Esophagus squamous epithelium (tissue), 5 donors: ENCODE data around the gene CITED1. TPM values are rescaled to one million over a fixed set of nuclear protein-coding genes. Genes with fewer than 3 reads are reported as not detected.
A peak's percentile ranks its signal among the peaks of the same experiment; 100 is the strongest.

Experiments used
- DNase-seq: peaks from one replicate; lab custom pipeline; 2025; lab: John Stamatoyannopoulos, UW
- H3K27ac ChIP-seq, 4 donors: fragments of 200-600 bp; sonication (generic); one replicate each; pipeline ENCODE4 v1.5.1; 2016 to 2019; ENCODE audit warnings: mild to moderate bottlenecking in 1 of 4
- H3K27me3 ChIP-seq, 4 donors: fragments of 200-600 bp; sonication (generic); 1 replicate in 3 of 4; 2 replicates in 1 of 4; pipeline versions ENCODE4 v1.5.1 to v1.6.0; 2017 to 2021; ENCODE audit warnings: antibody characterized with exemption in 1 of 4
- H3K36me3 ChIP-seq, 3 donors: fragments of 200-600 bp; sonication (generic); one replicate each; pipeline ENCODE4 v1.5.1; 2016 to 2019
- H3K4me1 ChIP-seq, 3 donors: fragments of 200-600 bp; sonication (generic); one replicate each; pipeline ENCODE4 v1.5.1; 2017 to 2019
- H3K4me3 ChIP-seq, 4 donors: fragments of 200-600 bp; sonication (generic); 1 replicate in 3 of 4; 2 replicates in 1 of 4; pipeline ENCODE4 v1.5.1; 2016 to 2019; ENCODE audit warnings: mild to moderate bottlenecking in 2 of 4, moderate library complexity in 1 of 4
- H3K9me3 ChIP-seq, 3 donors: fragments of 200-600 bp; sonication (generic); one replicate each; pipeline ENCODE4 v1.5.1; 2016 to 2019
- CTCF ChIP-seq, 6 experiments: fragments of 450-650 bp in 4 of 6; fragments of 200-600 bp in 2 of 6; sonication (generic) in 2 of 6; IDR thresholded peaks; one replicate each; pipeline ENCODE4 v1.5.1; 2016 to 2019; ENCODE audit warnings: antibody characterized with exemption in 6 of 6, mild to moderate bottlenecking in 4 of 6, moderate library complexity in 4 of 6
- POLR2A ChIP-seq, 4 donors: fragments of 450-650 bp; IDR thresholded peaks; one replicate each; pipeline ENCODE4 v1.6.1; 2017; ENCODE audit warnings: antibody characterized with exemption in 4 of 4, mild to moderate bottlenecking in 4 of 4, moderate library complexity in 3 of 4
- WGBS, 2 donors: methylation state at CpG; one replicate each; pipeline ENCODE4 v1.1.5; 2018; 5-methylcytosine and 5-hydroxymethylcytosine counted together
- intact Hi-C: fragments of 100-400 bp; cut with DNase I; formaldehyde crosslinking; loops from one replicate; pipeline ENCODE4 v1.15.0; 2022
- total RNA-seq, 4 donors: library from RNA; depleted of rRNA; stranded (reverse); fragments of >200 nt; gene quantifications; one replicate each; pipeline ENCODE4 v1.1.0, GENCODE V29; 2016
- donor health status: DM: yes; HTN: yes; CAD: no.

CITED1 gene
- total RNA-seq, 4 donors from 2014 or later = not detected

GRCh38 chrX:72280321-72280845, 25.3 kb downstream of the CITED1 start:
- intact Hi-C loops = no loop called here
- DNase-seq = no peak
- H3K9me3 ChIP-seq = no peaks in the 10 kb centered on the region
- no peak overlapping the region for H3K4me3 ChIP-seq
- no peaks in the 10 kb centered on the region for H3K27me3 ChIP-seq
- WGBS, 2 donors = 54 to 59% methylated on average over 5 of the region's 5 CpGs
- no peak overlapping the region for H3K27ac ChIP-seq
- peaks cover 0 to under 1% (median 0%) of the 10 kb centered on the region in 3 donors for H3K36me3 ChIP-seq
- peaks cover 7 to 10% (median 7%) of the 10 kb centered on the region in 3 donors for H3K4me1 ChIP-seq
- TF ChIP-seq CTCF (IDR thresholded peaks at IDR 0.05) = no peak
- TF ChIP-seq POLR2A (IDR thresholded peaks at IDR 0.05) = no peak

DNA sequence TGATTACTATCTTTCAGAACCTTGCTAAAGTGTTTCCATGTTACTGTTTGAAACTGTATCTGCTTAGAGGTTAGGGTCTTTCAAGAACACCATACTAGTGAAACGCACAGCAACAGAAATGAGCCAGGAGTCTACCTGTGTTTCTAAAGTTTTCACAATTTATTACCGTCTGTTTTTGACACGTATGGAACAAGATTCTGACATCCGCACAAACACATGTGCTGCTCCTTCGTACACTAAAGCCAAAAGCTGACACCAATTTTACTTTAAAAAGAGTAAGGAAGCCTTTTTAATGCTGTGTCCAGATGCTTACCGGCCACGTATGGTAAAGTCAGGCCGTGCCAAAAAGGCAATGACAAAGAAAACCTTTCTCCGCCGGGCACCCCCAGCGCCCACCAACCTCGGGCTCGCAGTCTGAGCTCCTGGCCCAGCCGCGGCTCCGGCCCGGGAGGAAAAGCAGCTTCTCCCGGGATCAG, 29.2 kb downstream of the CITED1 start:
- no peaks in the 10 kb centered on the region for H3K27me3 ChIP-seq
- TF ChIP-seq CTCF (IDR thresholded peaks at IDR 0.05) = no peak
- intact Hi-C loops = no loop called here
- peak overlapping the region; percentile 61 to 87 (median 74) for H3K4me3 ChIP-seq
- DNase-seq = no peak
- H3K4me1 ChIP-seq = peaks cover 7 to 49% (median 28%) of the 10 kb centered on the region in 3 donors
- peak overlapping the region; percentile 84 to 92 (median 86) for H3K27ac ChIP-seq
- H3K9me3 ChIP-seq = no peaks in the 10 kb centered on the region
- WGBS, 2 donors = 0 to 2% methylated on average over 6 of the region's 18 CpGs
- H3K36me3 ChIP-seq = peaks cover 0 to 38% (median 26%) of the 10 kb centered on the region in 3 donors

- TF ChIP-seq CTCF (IDR thresholded peaks at IDR 0.05) (no peak), POLR2A (IDR thresholded peaks at IDR 0.05) (no peak)
- 25 to 55% methylated on average over 4 to 5 of the region's 5 CpGs for WGBS, 2 donors
- Histone ChIP-seq H3K27me3 (no peaks in the 10 kb centered on the region), H3K4me1 (peaks cover 7 to 66% (median 30%) of the 10 kb centered on the region in 3 donors), H3K9me3 (no peaks in the 10 kb centered on the region), H3K4me3 (peak overlapping the region in 2 of 4 donors; percentile 73 to 74), H3K36me3 (peaks cover 0 to 46% (median 34%) of the 10 kb centered on the region in 3 donors), H3K27ac (peak overlapping the region in 1 of 4 donors; percentile 92)
- intact Hi-C loops = no loop called here
- DNase-seq = no peak
These were observed 31.2 kb downstream of the CITED1 start for GRCh38 chrX:72274526-72274925.

- Histone ChIP-seq H3K36me3 (peaks cover 0 to 54% (median 34%) of the 10 kb centered on the region in 3 donors), H3K9me3 (no peaks in the 10 kb centered on the region), H3K4me1 (peaks cover 7 to 66% (median 30%) of the 10 kb centered on the region in 3 donors), H3K27me3 (no peaks in the 10 kb centered on the region), H3K27ac (no peak overlapping the region), H3K4me3 (peak overlapping the region in 1 of 4 donors; percentile 10)
- intact Hi-C loops = no loop called here
- TF ChIP-seq CTCF (IDR thresholded peaks at IDR 0.05) = no peak
- TF ChIP-seq POLR2A (IDR thresholded peaks at IDR 0.05) = no peak
- WGBS, 2 donors = 68 to 91% methylated on average over 5 to 6 of the region's 6 CpGs
- DNase-seq = no peak
These were observed 32.0 kb downstream of the CITED1 start for GRCh38 chrX:72273718-72274117.

- no peak for DNase-seq
- Histone ChIP-seq H3K36me3 (peaks cover 0 to 62% (median 34%) of the 10 kb centered on the region in 3 donors), H3K9me3 (no peaks in the 10 kb centered on the region), H3K4me3 (no peak overlapping the region), H3K27ac (peak overlapping the region in 1 of 4 donors; percentile 42), H3K4me1 (peaks cover 7 to 66% (median 30%) of the 10 kb centered on the region in 3 donors), H3K27me3 (no peaks in the 10 kb centered on the region)
- intact Hi-C loops = no loop called here
- 42% methylated on average over 2 of the region's 3 CpGs; no CpG with 5 or more reads in 1 of the 2 donors for WGBS, 2 donors
- TF ChIP-seq POLR2A (IDR thresholded peaks at IDR 0.05) (no peak), CTCF (IDR thresholded peaks at IDR 0.05) (no peak)
These were observed 32.8 kb downstream of the CITED1 start for GRCh38 chrX:72272868-72273267.
